HG03159 (cell line): Measurements from ENCODE around the gene SKP1.

Experiments used
- ATAC-seq: cut with Tn5 transposase; IDR thresholded peaks from one replicate; pipeline ENCODE4 v1.9.1; 2021; ENCODE audit warnings: mild to moderate bottlenecking, moderate library complexity; ENCODE audit not compliant: unreplicated experiment

The SKP1 gene

GRCh38 chr5:134143944-134144941, 32.5 kb downstream of the SKP1 start:
- ATAC-seq = no peak

GRCh38 chr5:134143431-134143830, 33.3 kb downstream of the SKP1 start:
- no peak for ATAC-seq

GRCh38 chr5:134142806-134143205, 33.9 kb downstream of the SKP1 start:
- no peak for ATAC-seq

- no peak for ATAC-seq
These were observed 34.7 kb downstream of the SKP1 start for GRCh38 chr5:134142052-134142451.

GRCh38 chr5:134141331-134142050, 35.3 kb downstream of the SKP1 start:
- no peak for ATAC-seq

GRCh38 chr5:134140530-134141201, 36.1 kb downstream of the SKP1 start:
- ATAC-seq = peak; percentile 48

- no peak for ATAC-seq
These were observed 36.8 kb downstream of the SKP1 start for GRCh38 chr5:134139891-134140469.

- ATAC-seq = no peak
These were observed 37.3 kb downstream of the SKP1 start for GRCh38 chr5:134139377-134139851.

GRCh38 chr5:134138416-134139376, 38.1 kb downstream of the SKP1 start:
- peak; percentile 56 for ATAC-seq

- no peak for ATAC-seq
These were observed 40.0 kb downstream of the SKP1 start for GRCh38 chr5:134136771-134137170.

- ATAC-seq = no peak
These were observed 40.5 kb downstream of the SKP1 start for GRCh38 chr5:134136221-134136631.

- ATAC-seq = no peak
These were observed 41.6 kb downstream of the SKP1 start for GRCh38 chr5:134135091-134135655.

- no peak for ATAC-seq
These were observed 42.7 kb downstream of the SKP1 start for GRCh38 chr5:134133995-134134541.

GRCh38 chr5:134133188-134133994, 43.4 kb downstream of the SKP1 start:
- ATAC-seq = no peak

GRCh38 chr5:134132372-134133187, 44.2 kb downstream of the SKP1 start:
- peak; percentile 41 for ATAC-seq

GRCh38 chr5:134131578-134132350, 45.0 kb downstream of the SKP1 start:
- ATAC-seq = no peak

- no peak for ATAC-seq
These were observed 45.6 kb downstream of the SKP1 start for GRCh38 chr5:134131165-134131564.
